Gastroesophageal sphincter (tissue), 4 donors: Measurements from ENCODE around the gene ABCG4. TPM values are rescaled to one million over a fixed set of nuclear protein-coding genes. Genes with fewer than 3 reads are reported as not detected.
"Not testable (repeated sequence)": the region's sequence is repeated elsewhere in the genome, so short reads cannot be mapped to it uniquely, and the experiment has no call there.

ENCODE experiments used
- ATAC-seq: fragments of 150-250 bp; one replicate; pipeline ENCODE4 v1.9.1; 2016; ENCODE audit warnings: mild to moderate bottlenecking, moderate library complexity
- H3K27ac ChIP-seq, 4 donors: fragments of 200-600 bp; sonication (generic) in 3 of 4; 1 replicate in 3 of 4; 2 replicates in 1 of 4; pipeline ENCODE4 v1.5.1; 2016 to 2019
- H3K27me3 ChIP-seq: fragments of 200-600 bp; sonication (generic); one replicate; pipeline ENCODE4 v1.5.1; 2019
- H3K36me3 ChIP-seq, 2 donors: fragments of 200-600 bp; sonication (generic); one replicate each; pipeline ENCODE4 v1.5.1; 2019; ENCODE audit warnings: control low read depth in 1 of 2
- H3K4me1 ChIP-seq, 3 donors: fragments of 200-600 bp; sonication (generic); 1 replicate in 2 of 3; 2 replicates in 1 of 3; pipeline ENCODE4 v1.5.1; 2016 to 2019; ENCODE audit warnings: control low read depth in 2 of 3
- H3K4me3 ChIP-seq, 2 donors: fragments of 200-600 bp; sonication (generic); one replicate each; pipeline ENCODE4 v1.5.1; 2019; ENCODE audit warnings: mild to moderate bottlenecking in 1 of 2, moderate library complexity in 1 of 2
- H3K9me3 ChIP-seq, 3 donors: fragments of 200-600 bp; sonication (generic); one replicate each; pipeline ENCODE4 v1.5.1; 2017 to 2019; ENCODE audit warnings: control low read depth in 2 of 3
- CTCF ChIP-seq, 4 experiments: fragments of 200-600 bp in 2 of 4; fragments of 450-650 bp in 2 of 4; sonication (generic) in 1 of 4; IDR thresholded peaks; one replicate each; pipeline ENCODE4 v1.5.1; 2017 to 2019; ENCODE audit warnings: antibody characterized with exemption in 4 of 4, mild to moderate bottlenecking in 2 of 4, moderate library complexity in 2 of 4
- EP300 ChIP-seq: sonication (generic); formaldehyde crosslinking; IDR thresholded peaks from one replicate; pipeline ENCODE4 v1.6.1; 2017; ENCODE audit warnings: antibody characterized with exemption, mild to moderate bottlenecking
- POLR2A ChIP-seq, 2 donors: fragments of 450-650 bp; IDR thresholded peaks; one replicate each; pipeline ENCODE4 v1.6.1; 2017; ENCODE audit warnings: antibody characterized with exemption in 2 of 2, mild to moderate bottlenecking in 2 of 2, moderate library complexity in 1 of 2
- POLR2AphosphoS5 ChIP-seq: sonication (generic); formaldehyde crosslinking; IDR thresholded peaks from one replicate; pipeline ENCODE4 v1.6.1; 2017; ENCODE audit warnings: antibody characterized with exemption
- WGBS, 2 donors: methylation state at CpG; one replicate each; pipeline ENCODE4 v1.1.5; 2018; ENCODE audit warnings: low coverage in 1 of 2; 5-methylcytosine and 5-hydroxymethylcytosine counted together
- total RNA-seq, 4 donors: library from RNA; depleted of rRNA; stranded (reverse); fragments of >200 nt; gene quantifications; one replicate each; pipeline ENCODE4 v1.1.0, GENCODE V29; 2016

Gene ABCG4
- total RNA-seq, 4 donors from 2014 or later: 0.20 to 1.1 (median 0.40) TPM; not detected in 1

GRCh38 chr11:119157063-119157462 is 8.2 kb downstream of the ABCG4 start:
- 0 to 44% methylated on average over 1 to 2 of the region's 3 CpGs for WGBS, 2 donors
- Histone ChIP-seq H3K9me3 (no peaks in the 10 kb centered on the region), H3K27ac (no peak overlapping the region), H3K4me3 (no peak overlapping the region), H3K27me3 (no peaks in the 10 kb centered on the region), H3K4me1 (no peaks in the 10 kb centered on the region), H3K36me3 (no peaks in the 10 kb centered on the region)
- no peak for ATAC-seq
- TF ChIP-seq POLR2A (IDR thresholded peaks at IDR 0.05) (no peak), CTCF (IDR thresholded peaks at IDR 0.05) (no peak), EP300 (no peak), POLR2AphosphoS5 (no peak)

- no peak for ATAC-seq
- Histone ChIP-seq H3K4me1 (no peaks in the 10 kb centered on the region), H3K4me3 (no peak overlapping the region), H3K27ac (no peak overlapping the region), H3K36me3 (no peaks in the 10 kb centered on the region), H3K27me3 (no peaks in the 10 kb centered on the region), H3K9me3 (no peaks in the 10 kb centered on the region)
- no peak for TF ChIP-seq POLR2AphosphoS5
- TF ChIP-seq CTCF (IDR thresholded peaks at IDR 0.05): no peak
- no peak for TF ChIP-seq EP300
- TF ChIP-seq POLR2A (IDR thresholded peaks at IDR 0.05): no peak
- 97% methylated on average over 8 of the region's 13 CpGs; no CpG with 5 or more reads in 1 of the 2 donors for WGBS, 2 donors
These were observed 9.6 kb downstream of the ABCG4 start for GRCh38 chr11:119158467-119158866.

GRCh38 chr11:119160151-119160550 is 11.3 kb downstream of the ABCG4 start:
- Histone ChIP-seq H3K36me3 (no peaks in the 10 kb centered on the region), H3K4me3 (no peak overlapping the region), H3K4me1 (no peaks in the 10 kb centered on the region), H3K9me3 (no peaks in the 10 kb centered on the region), H3K27ac (no peak overlapping the region), H3K27me3 (no peaks in the 10 kb centered on the region)
- ATAC-seq: no peak
- 80 to 92% methylated on average over 2 of the region's 9 CpGs for WGBS, 2 donors
- TF ChIP-seq POLR2A (IDR thresholded peaks at IDR 0.05): no peak
- no peak for TF ChIP-seq EP300
- no peak for TF ChIP-seq CTCF (IDR thresholded peaks at IDR 0.05)
- no peak for TF ChIP-seq POLR2AphosphoS5

- Histone ChIP-seq H3K4me3 (no peak overlapping the region), H3K27ac (no peak overlapping the region), H3K4me1 (no peaks in the 10 kb centered on the region), H3K9me3 (no peaks in the 10 kb centered on the region), H3K36me3 (no peaks in the 10 kb centered on the region), H3K27me3 (no peaks in the 10 kb centered on the region)
- ATAC-seq: no peak
- WGBS, 2 donors: no CpG with 5 or more reads among the region's 8 CpGs
- TF ChIP-seq EP300 (no peak), POLR2AphosphoS5 (no peak)
These were observed 13.0 kb downstream of the ABCG4 start for GRCh38 chr11:119161871-119162270.

- no peak for ATAC-seq
- Histone ChIP-seq H3K27me3 (no peaks in the 10 kb centered on the region), H3K4me3 (no peak overlapping the region), H3K36me3 (peaks cover 0 to 3% of the 10 kb centered on the region in 2 donors), H3K27ac (no peak overlapping the region), H3K9me3 (no peaks in the 10 kb centered on the region), H3K4me1 (peaks cover 0 to 19% (median 4%) of the 10 kb centered on the region in 3 donors)
- 51 to 57% methylated on average over 3 to 5 of the region's 8 CpGs for WGBS, 2 donors
- TF ChIP-seq POLR2A (IDR thresholded peaks at IDR 0.05): no peak
- TF ChIP-seq POLR2AphosphoS5: no peak
- TF ChIP-seq EP300: no peak
- no peak for TF ChIP-seq CTCF (IDR thresholded peaks at IDR 0.05)
These were observed 17.7 kb downstream of the ABCG4 start for GRCh38 chr11:119166368-119167076.

GRCh38 chr11:119167077-119167458 is 18.2 kb downstream of the ABCG4 start:
- H3K36me3 ChIP-seq, H3K27me3 ChIP-seq, ATAC-seq, H3K9me3 ChIP-seq, H3K4me3 ChIP-seq, H3K27ac ChIP-seq: not testable (repeated sequence)
- peaks cover 0 to 19% (median 4%) of the 10 kb centered on the region in 3 donors for H3K4me1 ChIP-seq
- 75 to 86% methylated on average over 2 to 9 of the region's 10 CpGs for WGBS, 2 donors
